ENCODE data around the gene ZNF488.

The ZNF488 gene

DNA sequence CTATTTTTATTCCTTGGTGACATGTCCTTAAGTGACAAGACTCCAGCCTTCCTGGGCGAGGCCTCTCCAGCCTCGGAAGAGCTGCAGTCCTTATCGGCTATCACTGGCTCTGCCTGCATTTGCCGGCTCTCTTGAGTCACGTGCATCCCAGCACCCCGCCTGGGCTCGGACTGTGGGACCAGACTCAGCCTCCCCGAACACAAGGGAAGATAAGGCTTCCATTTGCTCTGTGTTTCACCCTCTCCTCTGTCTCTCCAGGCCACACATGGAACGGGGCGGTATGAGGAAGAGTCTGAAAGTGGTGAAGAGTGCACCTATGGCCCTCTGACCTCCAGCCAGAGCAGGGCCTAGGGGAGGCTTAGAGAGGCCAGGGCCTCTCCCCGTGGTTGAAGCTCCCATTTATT, 57.2 kb downstream of the ZNF488 start:
- DNase-seq = no peak

- no peak for DNase-seq
Measured at GRCh38 chr10:47326306-47326926, 57.7 kb downstream of the ZNF488 start.

DNA sequence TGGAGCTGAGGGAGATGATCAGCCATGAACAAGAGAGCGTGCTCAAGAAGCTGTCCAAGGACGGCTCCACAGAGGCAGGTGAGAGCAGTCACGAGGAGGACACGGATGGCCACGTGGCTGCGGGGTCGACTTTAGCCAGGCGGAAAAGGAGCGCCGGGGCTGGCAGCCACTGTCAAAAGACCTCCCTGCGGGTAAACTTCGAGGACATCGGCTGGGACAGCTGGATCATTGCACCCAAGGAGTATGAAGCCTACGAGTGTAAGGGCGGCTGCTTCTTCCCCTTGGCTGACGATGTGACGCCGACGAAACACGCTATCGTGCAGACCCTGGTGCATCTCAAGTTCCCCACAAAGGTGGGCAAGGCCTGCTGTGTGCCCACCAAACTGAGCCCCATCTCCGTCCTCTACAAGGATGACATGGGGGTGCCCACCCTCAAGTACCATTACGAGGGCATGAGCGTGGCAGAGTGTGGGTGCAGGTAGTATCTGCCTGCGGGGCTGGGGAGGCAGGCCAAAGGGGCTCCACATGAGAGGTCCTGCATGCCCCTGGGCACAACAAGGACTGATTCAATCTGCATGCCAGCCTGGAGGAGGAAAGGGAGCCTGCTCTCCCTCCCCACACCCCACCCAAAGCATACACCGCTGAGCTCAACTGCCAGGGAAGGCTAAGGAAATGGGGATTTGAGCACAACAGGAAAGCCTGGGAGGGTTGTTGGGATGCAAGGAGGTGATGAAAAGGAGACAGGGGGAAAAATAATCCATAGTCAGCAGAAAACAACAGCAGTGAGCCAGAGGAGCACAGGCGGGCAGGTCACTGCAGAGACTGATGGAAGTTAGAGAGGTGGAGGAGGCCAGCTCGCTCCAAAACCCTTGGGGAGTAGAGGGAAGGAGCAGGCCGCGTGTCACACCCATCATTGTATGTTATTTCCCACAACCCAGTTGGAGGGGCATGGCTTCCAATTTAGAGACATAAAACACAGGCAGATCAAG, 58.5 kb downstream of the ZNF488 start:
- no peak for DNase-seq

GRCh38 chr10:47323636-47324296, 60.3 kb downstream of the ZNF488 start:
- DNase-seq = peak in 1 of 3 experiments; percentile 53

GRCh38 chr10:47323087-47323486, 61.0 kb downstream of the ZNF488 start:
- peak in 1 of 3 experiments; percentile 2 for DNase-seq

DNA sequence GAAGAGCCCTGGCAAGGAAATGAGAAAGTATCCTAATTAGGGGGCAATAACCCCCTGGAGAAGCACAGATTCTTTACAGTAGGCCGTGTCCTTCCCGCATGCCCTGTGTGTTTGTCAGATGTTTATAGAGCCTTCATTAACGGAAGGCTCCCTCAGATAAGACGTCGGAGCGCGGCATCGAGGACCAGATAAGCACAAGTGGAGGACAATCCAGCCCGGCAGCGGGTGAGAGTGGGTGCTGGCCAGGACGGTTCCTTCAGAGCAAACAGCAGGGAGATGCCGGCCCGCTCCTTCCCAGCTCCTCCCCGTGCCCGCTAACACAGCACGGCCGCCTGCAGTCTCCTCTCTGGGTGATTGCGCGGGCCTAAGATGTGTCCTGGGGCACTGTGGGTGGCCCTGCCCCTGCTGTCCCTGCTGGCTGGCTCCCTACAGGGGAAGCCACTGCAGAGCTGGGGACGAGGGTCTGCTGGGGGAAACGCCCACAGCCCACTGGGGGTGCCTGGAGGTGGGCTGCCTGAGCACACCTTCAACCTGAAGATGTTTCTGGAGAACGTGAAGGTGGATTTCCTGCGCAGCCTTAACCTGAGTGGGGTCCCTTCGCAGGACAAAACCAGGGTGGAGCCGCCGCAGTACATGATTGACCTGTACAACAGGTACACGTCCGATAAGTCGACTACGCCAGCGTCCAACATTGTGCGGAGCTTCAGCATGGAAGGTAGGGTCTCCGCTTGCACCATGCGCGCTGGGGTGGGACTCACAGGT, 61.6 kb downstream of the ZNF488 start, which contains the start of gene GDF2:
Gene GDF2, plus strand, starts transcription at position 155 of the 762 bp plus-strand sequence. Its CDS starts 215 bp downstream, at position 370.
- no peak for DNase-seq

DNA sequence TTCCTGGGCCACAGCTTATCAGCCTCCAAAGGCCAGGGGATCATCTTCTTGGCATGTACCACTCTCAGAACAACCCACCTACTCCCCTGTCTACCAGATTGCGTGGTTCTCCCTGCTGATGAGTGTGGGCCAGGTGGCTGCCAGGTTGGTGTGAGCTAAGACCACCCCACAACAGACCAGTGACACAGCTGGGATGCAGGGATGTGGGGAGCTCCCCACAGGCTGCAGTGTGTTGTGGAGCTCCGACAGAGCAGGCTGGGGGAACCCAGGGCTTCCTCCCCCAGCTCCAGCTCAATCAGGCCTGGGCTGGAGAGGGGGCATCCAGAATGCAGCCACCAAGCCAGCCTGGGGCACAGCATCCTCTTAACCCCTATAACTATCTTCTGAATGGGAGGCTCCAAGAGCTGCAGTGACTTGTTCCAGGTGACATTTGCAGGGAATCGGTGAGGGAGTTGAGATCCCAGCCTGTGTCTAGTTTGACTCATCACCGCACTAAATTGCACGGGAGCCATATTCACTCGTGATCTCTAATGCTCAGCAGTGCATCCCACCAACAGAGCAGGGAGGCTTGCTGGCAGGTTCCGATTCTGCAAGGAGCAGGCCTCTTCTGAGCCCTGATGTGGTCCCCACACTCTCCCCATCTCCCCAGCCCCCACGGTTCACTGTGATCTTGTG, 62.4 kb downstream of the ZNF488 start:
- no peak for DNase-seq

DNA sequence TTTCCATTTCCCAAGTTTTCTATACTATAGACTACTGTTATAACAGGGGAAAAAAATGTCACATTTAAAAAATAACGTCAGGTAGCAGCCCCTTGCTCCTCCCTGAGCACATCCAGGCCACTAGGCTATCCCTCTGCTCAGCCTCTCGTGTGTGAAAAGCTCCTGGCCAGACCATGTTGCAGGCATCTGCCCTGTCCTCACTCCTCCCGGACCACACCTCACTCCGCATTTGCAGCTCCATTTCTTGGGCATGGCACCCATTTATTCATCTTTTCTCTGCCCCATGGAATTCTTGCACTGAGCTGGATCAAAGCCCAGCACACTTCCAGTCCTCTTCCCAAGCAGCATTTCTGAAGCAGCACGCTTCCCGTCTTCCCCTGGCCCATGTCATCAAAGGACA, 63.3 kb downstream of the ZNF488 start:
- DNase-seq = no peak

DNA sequence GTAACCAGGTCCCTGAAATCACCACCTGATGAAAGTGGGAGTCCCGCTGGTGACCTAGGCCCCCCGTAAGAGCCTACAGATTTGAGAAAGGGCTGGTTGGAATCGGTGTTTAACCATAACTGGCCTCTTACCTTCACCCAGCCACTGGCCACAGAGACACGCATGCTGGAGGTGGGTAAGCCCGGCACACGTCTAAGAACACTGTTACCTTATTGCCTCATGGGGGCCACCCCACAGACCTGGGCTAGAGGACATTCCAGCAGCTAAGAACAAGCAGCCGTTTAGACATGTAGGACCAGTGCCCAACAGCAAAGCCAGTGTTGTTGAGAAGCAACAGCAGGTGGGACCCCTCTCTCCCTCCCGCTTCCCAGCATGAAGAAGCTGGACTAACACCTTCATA, 64.3 kb downstream of the ZNF488 start:
- no peak for DNase-seq

DNA sequence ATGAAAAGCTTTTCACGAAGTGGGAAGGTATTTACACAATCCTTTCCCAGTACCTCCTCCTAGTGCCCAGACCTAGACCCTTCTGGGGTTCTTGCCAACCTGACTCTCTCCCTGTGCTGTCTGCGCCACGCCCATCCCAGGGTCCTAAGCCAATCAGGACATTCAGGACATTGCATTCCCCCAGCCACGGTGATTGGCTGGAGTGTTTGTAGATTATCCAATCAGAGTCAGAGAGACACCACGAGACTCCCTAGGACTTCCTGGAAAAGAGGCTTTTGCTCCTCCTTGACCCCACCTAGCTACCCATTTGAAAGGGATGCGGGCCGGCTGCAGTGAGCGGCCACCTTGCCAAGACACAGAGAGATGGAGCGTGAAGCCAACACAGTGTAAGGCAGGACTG, 65.4 kb downstream of the ZNF488 start:
- DNase-seq = peak in 1 of 3 experiments; percentile 0

GRCh38 chr10:47317251-47317650, 66.8 kb downstream of the ZNF488 start:
- no peak for DNase-seq

- DNase-seq = no peak
Measured at GRCh38 chr10:47316131-47316530, 68.0 kb downstream of the ZNF488 start.

All from NCI-H1417 (cell line).